Panc1 (cell line): ENCODE measurements around the gene SMAD5. TPM values are rescaled to one million over a fixed set of nuclear protein-coding genes. Genes with fewer than 3 reads are reported as not detected.

Source experiments
- ATAC-seq: fragments of 200-7000 bp; cut with Tn5 transposase; 2 replicates; pipeline ENCODE4 v1.9.1; 2020; ENCODE audit warnings: mild to moderate bottlenecking, moderate library complexity
- BruUV-seq: library from RNA; stranded (reverse); fragments of 400-500 nt; replicated peaks from 2 replicates; lab custom pipeline; 2021; lab: Mats Ljungman, UMichigan
- CTCF ChIA-PET: fragments of 300-600 bp; sonication (Branson Sonifier 250); formaldehyde crosslinking; loops from one replicate; lab custom pipeline; 2022; ENCODE audit warnings: antibody characterized with exemption; lab: Charles Lee
- POLR2A ChIA-PET: fragments of 300-600 bp; sonication (Branson Sonifier 250); formaldehyde crosslinking; loops from one replicate; lab custom pipeline; 2022; ENCODE audit warnings: antibody characterized with exemption; lab: Charles Lee
- DNase-seq: peaks from one replicate; pipeline ENCODE4 v3.0.0-alpha.2; 2010; ENCODE audit warnings: low read depth, low spot score
- H3K27ac ChIP-seq: 2 replicates; pipeline ENCODE4 v1.5.1; 2011; ENCODE audit warnings: mild to moderate bottlenecking, low read length, inconsistent platforms
- H3K27me3 ChIP-seq: fragments of 200-500 bp; sonication (Bioruptor generic); 2 replicates; pipeline ENCODE4 v1.6.0; 2014; ENCODE audit warnings: low read length, inconsistent platforms; ENCODE audit not compliant: control insufficient read depth, insufficient read depth
- H3K36me3 ChIP-seq: fragments of 200-500 bp; sonication (Bioruptor generic); 2 replicates; pipeline ENCODE4 v1.5.1; 2014; ENCODE audit warnings: inconsistent platforms, mild to moderate bottlenecking, low read length, moderate library complexity; ENCODE audit not compliant: control insufficient read depth, insufficient read depth
- H3K4me1 ChIP-seq: 2 replicates; pipeline ENCODE4 v1.5.1; 2011; ENCODE audit warnings: inconsistent platforms, mild to moderate bottlenecking, low read length, moderate library complexity; ENCODE audit not compliant: control insufficient read depth, insufficient read depth
- H3K4me3 ChIP-seq, 2 experiments: 2 replicates each; pipeline ENCODE4 v1.5.1; 2011 to 2012; ENCODE audit warnings: low read depth in 2 of 2, low read length in 2 of 2, mild to moderate bottlenecking in 2 of 2, inconsistent platforms in 1 of 2, moderate library complexity in 1 of 2
- H3K9me3 ChIP-seq: fragments of 200-500 bp; sonication (Bioruptor generic); 2 replicates; pipeline ENCODE4 v1.5.1; 2014; ENCODE audit warnings: low read depth, mild to moderate bottlenecking, inconsistent platforms, low read length, moderate library complexity; ENCODE audit not compliant: control insufficient read depth, insufficient read depth
- POLR2AphosphoS5 ChIP-seq: IDR thresholded peaks from 2 replicates; pipeline ENCODE4 v1.6.1; 2012; ENCODE audit warnings: mild to moderate bottlenecking, low read depth, low read length, moderate library complexity
- REST ChIP-seq, 2 experiments: IDR thresholded peaks; 2 replicates each; pipeline ENCODE4 v1.6.1; 2011 to 2012; ENCODE audit warnings: low read depth in 2 of 2, control low read depth in 1 of 2, low read length in 1 of 2, mild to moderate bottlenecking in 1 of 2, moderate library complexity in 1 of 2; ENCODE audit not compliant: insufficient read depth in 1 of 2
- SIN3A ChIP-seq: IDR thresholded peaks from 2 replicates; pipeline ENCODE4 v1.6.1; 2012; ENCODE audit warnings: low read depth, mild to moderate bottlenecking, low read length, moderate library complexity, borderline replicate concordance; ENCODE audit not compliant: insufficient read depth
- TCF7L2 ChIP-seq: IDR thresholded peaks from 2 replicates; pipeline ENCODE4 v1.6.1; 2011; ENCODE audit warnings: mild to moderate bottlenecking, low read depth, low read length, inconsistent platforms
- in situ Hi-C: cut with HindIII; loops from 2 replicates; pipeline ENCODE4 v1.10.0; 2016; ENCODE audit warnings: low sequenced_read_pairs, low pct_unique_long_range_greater_than_20kb
- intact Hi-C: fragments of 100-400 bp; cut with micrococcal nuclease; formaldehyde crosslinking; loops from one replicate; pipeline ENCODE4 v1.10.0; 2022; ENCODE audit not compliant: unreplicated experiment
- total RNA-seq: library from RNA; stranded (reverse); gene quantifications from one replicate; pipeline ENCODE4 v1.2.1, GENCODE V29; 2021; ENCODE audit not compliant: unreplicated experiment
- TF ChIP-seq, protein P1 (sequence below): fragments of 450-650 bp; IDR thresholded peaks from 2 replicates; pipeline ENCODE4 v1.5.1; 2017; ENCODE audit warnings: mild to moderate bottlenecking

Gene SMAD5
- total RNA-seq, 1 experiment from 2014 or later, result 61.5 TPM

GRCh38 chr5:136197462-136198142 lies 65.0 kb downstream of the SMAD5 start:
- Histone ChIP-seq H3K27ac (no peak overlapping the region), H3K4me1 (no peaks in the 10 kb centered on the region; the same call in 1 of the 2 replicates), H3K9me3 (no peaks in the 10 kb centered on the region), H3K27me3 (no peaks in the 10 kb centered on the region; the same call in 1 of the 2 replicates), H3K4me3 (no peak overlapping the region), H3K36me3 (no peaks in the 10 kb centered on the region)
- ChIA-PET POLR2A (no interaction called here), CTCF (no interaction called here)
- no TSS peak for BruUV-seq
- intact Hi-C loops (no loop called here), in situ Hi-C loops (no loop called here)
- DNase-seq (no peak), ATAC-seq (no peak)
- TF ChIP-seq POLR2AphosphoS5, result no peak
- no peak for TF ChIP-seq TCF7L2
- TF ChIP-seq, protein P1, sequence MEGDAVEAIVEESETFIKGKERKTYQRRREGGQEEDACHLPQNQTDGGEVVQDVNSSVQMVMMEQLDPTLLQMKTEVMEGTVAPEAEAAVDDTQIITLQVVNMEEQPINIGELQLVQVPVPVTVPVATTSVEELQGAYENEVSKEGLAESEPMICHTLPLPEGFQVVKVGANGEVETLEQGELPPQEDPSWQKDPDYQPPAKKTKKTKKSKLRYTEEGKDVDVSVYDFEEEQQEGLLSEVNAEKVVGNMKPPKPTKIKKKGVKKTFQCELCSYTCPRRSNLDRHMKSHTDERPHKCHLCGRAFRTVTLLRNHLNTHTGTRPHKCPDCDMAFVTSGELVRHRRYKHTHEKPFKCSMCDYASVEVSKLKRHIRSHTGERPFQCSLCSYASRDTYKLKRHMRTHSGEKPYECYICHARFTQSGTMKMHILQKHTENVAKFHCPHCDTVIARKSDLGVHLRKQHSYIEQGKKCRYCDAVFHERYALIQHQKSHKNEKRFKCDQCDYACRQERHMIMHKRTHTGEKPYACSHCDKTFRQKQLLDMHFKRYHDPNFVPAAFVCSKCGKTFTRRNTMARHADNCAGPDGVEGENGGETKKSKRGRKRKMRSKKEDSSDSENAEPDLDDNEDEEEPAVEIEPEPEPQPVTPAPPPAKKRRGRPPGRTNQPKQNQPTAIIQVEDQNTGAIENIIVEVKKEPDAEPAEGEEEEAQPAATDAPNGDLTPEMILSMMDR, result no peak
- no peak for TF ChIP-seq REST (IDR thresholded peaks at IDR 0.05; ENCODE audit: insufficient read depth in 1 of 2, low read depth in 2 of 2, low read length in 1 of 2)
- TF ChIP-seq SIN3A, result no peak

- H3K36me3 ChIP-seq, result no peaks in the 10 kb centered on the region
- DNase-seq, result no peak
- no peak for ATAC-seq
- no peak overlapping the region for H3K4me3 ChIP-seq
- TF ChIP-seq POLR2AphosphoS5, result no peak
- TF ChIP-seq TCF7L2, result no peak
- no peak for TF ChIP-seq REST (IDR thresholded peaks at IDR 0.05; ENCODE audit: insufficient read depth in 1 of 2, low read depth in 2 of 2, low read length in 1 of 2)
- no peak for TF ChIP-seq SIN3A
- TF ChIP-seq, protein P1, result no peak
- intact Hi-C loops, result no loop called here
- H3K9me3 ChIP-seq, result no peaks in the 10 kb centered on the region
- BruUV-seq, result no TSS peak
- no peaks in the 10 kb centered on the region; the same call in 1 of the 2 replicates for H3K4me1 ChIP-seq
- no peaks in the 10 kb centered on the region for H3K27me3 ChIP-seq
- CTCF ChIA-PET, result no interaction called here
- in situ Hi-C loops, result no loop called here
- POLR2A ChIA-PET, result no interaction called here
- no peak overlapping the region for H3K27ac ChIP-seq
Observed at GRCh38 chr5:136198453-136198852, 65.8 kb downstream of the SMAD5 start.
